ENCODE data around the gene SERPINC1.
"Not testable (repeated sequence)": the region's sequence is repeated elsewhere in the genome, so short reads cannot be mapped to it uniquely, and the experiment has no call there.

Gene SERPINC1

GRCh38 chr1:173862146-173862768, 54.9 kb downstream of the SERPINC1 start:
- DNase-seq, result not testable (repeated sequence)

- no peak for DNase-seq
Measured at GRCh38 chr1:173861731-173862145, 55.4 kb downstream of the SERPINC1 start.

GRCh38 chr1:173860065-173860464, 57.1 kb downstream of the SERPINC1 start:
- no peak for DNase-seq

GRCh38 chr1:173859547-173859946, 57.6 kb downstream of the SERPINC1 start:
- DNase-seq, result not testable (repeated sequence)

- no peak for DNase-seq
Measured at GRCh38 chr1:173857363-173857917, 59.7 kb downstream of the SERPINC1 start.

GRCh38 chr1:173856903-173857302, 60.2 kb downstream of the SERPINC1 start:
- DNase-seq, result no peak

GRCh38 chr1:173856014-173856413, 61.1 kb downstream of the SERPINC1 start:
- DNase-seq, result no peak

All from activated effector memory CD4-positive, alpha-beta T cell treated with anti-CD3 and anti-CD28 coated beads, Interleukin-2, amount 50 U/mL, for 16 hours (primary cell).